Upper lobe of left lung (tissue), 4 donors: Measurements from ENCODE around the gene MOXD1.

ENCODE experiments used
- EP300 ChIP-seq, 4 donors: sonication (generic); formaldehyde crosslinking; IDR thresholded peaks; one replicate each; pipeline ENCODE4 v1.5.1; 2017; ENCODE audit warnings: antibody characterized with exemption in 4 of 4, control low read depth in 2 of 4
- POLR2A ChIP-seq, 4 donors: fragments of 450-650 bp; IDR thresholded peaks; one replicate each; pipeline ENCODE4 v1.5.1; 2016 to 2017; ENCODE audit warnings: antibody characterized with exemption in 4 of 4, mild to moderate bottlenecking in 2 of 4
- POLR2AphosphoS5 ChIP-seq, 2 donors: sonication (generic); formaldehyde crosslinking; IDR thresholded peaks; one replicate each; pipeline ENCODE4 v1.5.1; 2017; ENCODE audit warnings: antibody characterized with exemption in 2 of 2
- TF ChIP-seq, protein P1 (sequence below), 6 experiments: fragments of 450-650 bp in 4 of 6; fragments of 200-600 bp in 2 of 6; sonication (generic) in 2 of 6; IDR thresholded peaks; one replicate each; pipeline ENCODE4 v1.5.1; 2016 to 2019; ENCODE audit warnings: antibody characterized with exemption in 6 of 6

DNA sequence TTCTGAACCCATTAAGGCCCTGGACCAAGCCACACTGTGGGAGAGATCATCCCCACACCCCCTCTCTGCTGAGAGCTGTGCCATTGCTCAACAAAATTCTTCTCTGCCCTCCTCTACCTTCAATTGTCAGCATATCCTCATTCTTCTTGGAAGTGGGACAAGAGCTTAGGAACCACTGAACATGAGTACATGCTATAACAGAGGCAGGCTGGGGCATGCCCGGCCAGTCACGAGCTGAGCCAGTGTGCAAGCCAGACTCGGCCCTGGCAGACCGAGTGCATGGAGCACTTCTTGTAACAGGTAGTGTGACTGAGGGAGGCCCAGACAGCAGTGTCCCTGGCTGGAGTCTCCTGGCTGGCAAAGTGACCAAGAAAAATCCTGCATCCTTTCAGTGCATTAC is 149.2 kb downstream of the MOXD1 start:
- TF ChIP-seq, protein P1, sequence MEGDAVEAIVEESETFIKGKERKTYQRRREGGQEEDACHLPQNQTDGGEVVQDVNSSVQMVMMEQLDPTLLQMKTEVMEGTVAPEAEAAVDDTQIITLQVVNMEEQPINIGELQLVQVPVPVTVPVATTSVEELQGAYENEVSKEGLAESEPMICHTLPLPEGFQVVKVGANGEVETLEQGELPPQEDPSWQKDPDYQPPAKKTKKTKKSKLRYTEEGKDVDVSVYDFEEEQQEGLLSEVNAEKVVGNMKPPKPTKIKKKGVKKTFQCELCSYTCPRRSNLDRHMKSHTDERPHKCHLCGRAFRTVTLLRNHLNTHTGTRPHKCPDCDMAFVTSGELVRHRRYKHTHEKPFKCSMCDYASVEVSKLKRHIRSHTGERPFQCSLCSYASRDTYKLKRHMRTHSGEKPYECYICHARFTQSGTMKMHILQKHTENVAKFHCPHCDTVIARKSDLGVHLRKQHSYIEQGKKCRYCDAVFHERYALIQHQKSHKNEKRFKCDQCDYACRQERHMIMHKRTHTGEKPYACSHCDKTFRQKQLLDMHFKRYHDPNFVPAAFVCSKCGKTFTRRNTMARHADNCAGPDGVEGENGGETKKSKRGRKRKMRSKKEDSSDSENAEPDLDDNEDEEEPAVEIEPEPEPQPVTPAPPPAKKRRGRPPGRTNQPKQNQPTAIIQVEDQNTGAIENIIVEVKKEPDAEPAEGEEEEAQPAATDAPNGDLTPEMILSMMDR (IDR thresholded peaks at IDR 0.05): no peak
- TF ChIP-seq POLR2A (IDR thresholded peaks at IDR 0.05) (no peak), EP300 (IDR thresholded peaks at IDR 0.05) (no peak), POLR2AphosphoS5 (IDR thresholded peaks at IDR 0.05) (no peak)
